GM12801 (cell line): ENCODE data around the gene UNC13C.

Source experiments
- CTCF ChIP-seq: IDR thresholded peaks from one replicate; pipeline ENCODE4 v1.5.1; 2011; ENCODE audit warnings: control low read depth; ENCODE audit not compliant: insufficient read length; ENCODE audit errors: extremely low read depth

The UNC13C gene

GRCh38 chr15:54560417-54560816, 582.2 kb downstream of the UNC13C start:
- TF ChIP-seq CTCF, result no peak

GRCh38 chr15:54564166-54564565, 585.9 kb downstream of the UNC13C start:
- no peak for TF ChIP-seq CTCF

GRCh38 chr15:54566654-54567053, 588.4 kb downstream of the UNC13C start:
- no peak for TF ChIP-seq CTCF

- no peak for TF ChIP-seq CTCF
These were observed 589.3 kb downstream of the UNC13C start for GRCh38 chr15:54567408-54568035.

GRCh38 chr15:54568381-54568780, 590.1 kb downstream of the UNC13C start:
- no peak for TF ChIP-seq CTCF

GRCh38 chr15:54571576-54571975, 593.3 kb downstream of the UNC13C start:
- no peak for TF ChIP-seq CTCF

- TF ChIP-seq CTCF, result no peak
These were observed 597.3 kb downstream of the UNC13C start for GRCh38 chr15:54575586-54575985.
